Esophagus squamous epithelium (tissue), 4 donors: ENCODE data around the gene TXNDC11.

Source experiments
- POLR2A ChIP-seq, 4 donors: fragments of 450-650 bp; IDR thresholded peaks; one replicate each; pipeline ENCODE4 v1.6.1; 2017; ENCODE audit warnings: antibody characterized with exemption in 4 of 4, mild to moderate bottlenecking in 4 of 4, moderate library complexity in 3 of 4
- TF ChIP-seq, protein P1 (sequence below), 6 experiments: fragments of 450-650 bp in 4 of 6; fragments of 200-600 bp in 2 of 6; sonication (generic) in 2 of 6; IDR thresholded peaks; one replicate each; pipeline ENCODE4 v1.5.1; 2016 to 2019; ENCODE audit warnings: antibody characterized with exemption in 6 of 6, mild to moderate bottlenecking in 4 of 6, moderate library complexity in 4 of 6

DNA sequence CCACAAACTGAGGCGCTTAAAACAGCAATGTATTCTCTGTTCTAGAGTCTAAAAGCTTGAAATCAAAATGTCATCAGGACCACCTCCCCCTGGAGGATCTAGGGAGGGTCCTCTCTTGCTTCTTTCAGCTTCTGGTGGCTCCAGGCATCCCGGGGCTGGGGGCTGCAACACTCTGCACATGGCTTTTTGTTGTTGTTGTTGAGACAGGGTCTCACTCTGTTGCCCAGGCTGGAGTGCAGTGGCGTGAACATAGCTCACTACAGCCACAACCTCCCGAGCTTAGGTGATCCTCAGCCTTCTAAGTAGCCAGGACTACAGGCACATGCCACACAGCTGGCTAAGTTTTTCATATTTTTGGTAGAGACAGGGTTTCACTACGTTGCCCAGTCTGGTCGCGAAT lies 111.4 kb downstream of the TXNDC11 start:
- TF ChIP-seq, protein P1, sequence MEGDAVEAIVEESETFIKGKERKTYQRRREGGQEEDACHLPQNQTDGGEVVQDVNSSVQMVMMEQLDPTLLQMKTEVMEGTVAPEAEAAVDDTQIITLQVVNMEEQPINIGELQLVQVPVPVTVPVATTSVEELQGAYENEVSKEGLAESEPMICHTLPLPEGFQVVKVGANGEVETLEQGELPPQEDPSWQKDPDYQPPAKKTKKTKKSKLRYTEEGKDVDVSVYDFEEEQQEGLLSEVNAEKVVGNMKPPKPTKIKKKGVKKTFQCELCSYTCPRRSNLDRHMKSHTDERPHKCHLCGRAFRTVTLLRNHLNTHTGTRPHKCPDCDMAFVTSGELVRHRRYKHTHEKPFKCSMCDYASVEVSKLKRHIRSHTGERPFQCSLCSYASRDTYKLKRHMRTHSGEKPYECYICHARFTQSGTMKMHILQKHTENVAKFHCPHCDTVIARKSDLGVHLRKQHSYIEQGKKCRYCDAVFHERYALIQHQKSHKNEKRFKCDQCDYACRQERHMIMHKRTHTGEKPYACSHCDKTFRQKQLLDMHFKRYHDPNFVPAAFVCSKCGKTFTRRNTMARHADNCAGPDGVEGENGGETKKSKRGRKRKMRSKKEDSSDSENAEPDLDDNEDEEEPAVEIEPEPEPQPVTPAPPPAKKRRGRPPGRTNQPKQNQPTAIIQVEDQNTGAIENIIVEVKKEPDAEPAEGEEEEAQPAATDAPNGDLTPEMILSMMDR (IDR thresholded peaks at IDR 0.05) = no peak
- TF ChIP-seq POLR2A (IDR thresholded peaks at IDR 0.05) = no peak
